SHP77 treated with DMSO at 0.1 percent for 48 hours (cell line): ENCODE measurements around the gene CHTF18.

ENCODE experiments used
- DNase-seq: peaks from one replicate; lab custom pipeline; 2025; lab: John Stamatoyannopoulos, UW

The CHTF18 gene

GRCh38 chr16:794091-794822, 5.8 kb downstream of the CHTF18 start:
- DNase-seq, result no peak

GRCh38 chr16:794853-795466, 6.5 kb downstream of the CHTF18 start:
- no peak for DNase-seq

GRCh38 chr16:795580-796229, 7.3 kb downstream of the CHTF18 start:
- DNase-seq, result no peak

- no peak for DNase-seq
Observed at GRCh38 chr16:796296-797119, 8.1 kb downstream of the CHTF18 start.

GRCh38 chr16:797120-797420, 8.7 kb downstream of the CHTF18 start:
- no peak for DNase-seq

- no peak for DNase-seq
Observed at GRCh38 chr16:797686-798085, 9.3 kb downstream of the CHTF18 start.

- DNase-seq, result no peak
Observed at GRCh38 chr16:798666-799065, 10.2 kb downstream of the CHTF18 start.

- no peak for DNase-seq
Observed at GRCh38 chr16:799111-799947, 10.9 kb downstream of the CHTF18 start.

- DNase-seq, result no peak
Observed at GRCh38 chr16:799948-800833, 11.8 kb downstream of the CHTF18 start, which contains the start of gene GNG13. GNG13 (minus strand) TSS chr16:800734; CDS start chr16:799077, 1,657 bp downstream.

GRCh38 chr16:800834-801511, 12.6 kb downstream of the CHTF18 start:
- no peak for DNase-seq

- no peak for DNase-seq
Observed at GRCh38 chr16:801584-802363, 13.4 kb downstream of the CHTF18 start.

GRCh38 chr16:802461-802860, 14.0 kb downstream of the CHTF18 start:
- DNase-seq, result no peak

GRCh38 chr16:802914-803753, 14.7 kb downstream of the CHTF18 start:
- DNase-seq, result no peak

GRCh38 chr16:803754-804080, 15.3 kb downstream of the CHTF18 start:
- no peak for DNase-seq

GRCh38 chr16:804193-805048, 16.0 kb downstream of the CHTF18 start:
- no peak for DNase-seq

- DNase-seq, result no peak
Observed at GRCh38 chr16:805474-805873, 17.1 kb downstream of the CHTF18 start.

GRCh38 chr16:807347-808084, 19.1 kb downstream of the CHTF18 start:
- DNase-seq, result peak; percentile 75
